HG02973 (cell line): ENCODE data around the gene GON4L.
A peak's percentile ranks its signal among the peaks of the same experiment; 100 is the strongest.
"Not testable (repeated sequence)": the region's sequence is repeated elsewhere in the genome, so short reads cannot be mapped to it uniquely, and the experiment has no call there.

Source experiments
- ATAC-seq: cut with Tn5 transposase; IDR thresholded peaks from one replicate; pipeline ENCODE4 v1.9.1; 2021; ENCODE audit warnings: moderate library complexity; ENCODE audit not compliant: unreplicated experiment

GON4L gene

GRCh38 chr1:155856975-155857930, at the start of gene GON4L:
TSS of gene GON4L (minus strand) at chr1:155857214. CDS start at chr1:155853780, 3,434 bp downstream.
- peak; percentile 40 for ATAC-seq

- no peak for ATAC-seq
Observed at GRCh38 chr1:155904261-155904660, 47.2 kb upstream of the GON4L start.

- no peak for ATAC-seq
Observed at GRCh38 chr1:155900161-155900560, 43.1 kb upstream of the GON4L start.

- no peak for ATAC-seq
Observed at GRCh38 chr1:155899683-155900082, 42.7 kb upstream of the GON4L start.

- ATAC-seq = no peak
Observed at GRCh38 chr1:155898888-155899287, 41.9 kb upstream of the GON4L start.

- ATAC-seq = no peak
Observed at GRCh38 chr1:155897746-155898145, 40.7 kb upstream of the GON4L start.

- not testable (repeated sequence) for ATAC-seq
Observed at GRCh38 chr1:155896476-155896875, 39.5 kb upstream of the GON4L start.

GRCh38 chr1:155895617-155896016, 38.6 kb upstream of the GON4L start:
- ATAC-seq = not testable (repeated sequence)

GRCh38 chr1:155893389-155894142, 36.6 kb upstream of the GON4L start:
- ATAC-seq = no peak

GRCh38 chr1:155892796-155893195, 35.8 kb upstream of the GON4L start:
- ATAC-seq = no peak

GRCh38 chr1:155890251-155890650, 33.2 kb upstream of the GON4L start:
- ATAC-seq = no peak

- no peak for ATAC-seq
Observed at GRCh38 chr1:155889566-155889965, 32.6 kb upstream of the GON4L start.

- ATAC-seq = no peak
Observed at GRCh38 chr1:155888481-155888880, 31.5 kb upstream of the GON4L start.

GRCh38 chr1:155884982-155885381, 28.0 kb upstream of the GON4L start:
- ATAC-seq = no peak

- no peak for ATAC-seq
Observed at GRCh38 chr1:155884031-155884960, 27.3 kb upstream of the GON4L start.

- no peak for ATAC-seq
Observed at GRCh38 chr1:155882766-155883165, 25.8 kb upstream of the GON4L start.

- ATAC-seq = no peak
Observed at GRCh38 chr1:155882235-155882634, 25.2 kb upstream of the GON4L start.

- no peak for ATAC-seq
Observed at GRCh38 chr1:155880950-155881349, 23.9 kb upstream of the GON4L start.

- ATAC-seq = no peak
Observed at GRCh38 chr1:155880251-155880650, 23.2 kb upstream of the GON4L start.

- no peak for ATAC-seq
Observed at GRCh38 chr1:155877945-155878344, 20.9 kb upstream of the GON4L start.

GRCh38 chr1:155873860-155874259, 16.8 kb upstream of the GON4L start:
- ATAC-seq = no peak
